Naive thymus-derived CD8-positive, alpha-beta T cell (primary cell): Measurements from ENCODE around the gene BRD8. TPM values are rescaled to one million over a fixed set of nuclear protein-coding genes. Genes with fewer than 3 reads are reported as not detected.
A peak's percentile ranks its signal among the peaks of the same experiment; 100 is the strongest.

ENCODE experiments used
- ATAC-seq, 2 donors: fragments of 150-1000 bp; cut with Tn5 transposase in 1 of 2; sonication (Bioruptor Pico), chemical (Tn5 transposase) in 1 of 2; 1 replicate in 1 of 2; 2 replicates in 1 of 2; pipeline ENCODE4 v1.10.0; 2021; ENCODE audit warnings: mild to moderate bottlenecking in 2 of 2, moderate library complexity in 2 of 2
- POLR2A ChIA-PET: fragments of 350-600 bp; sonication (Branson Sonifier 250); formaldehyde crosslinking; loops from one replicate; lab custom pipeline; 2021; ENCODE audit warnings: antibody characterized with exemption; lab: Charles Lee
- DNase-seq, 10 donors: peaks; one replicate each; pipeline versions ENCODE4 v3.0.0 to v3.0.0-alpha.2; 2020 to 2022
- H3K27ac Mint-ChIP-seq, 10 donors: one replicate each; pipeline ENCODE4 v1.8.0; 2020 to 2022; ENCODE audit warnings: mild to moderate bottlenecking in 10 of 10, mixed read lengths in 10 of 10, moderate library complexity in 4 of 10, inconsistent platforms in 1 of 10
- H3K27me3 Mint-ChIP-seq, 5 donors: one replicate each; pipeline ENCODE4 v1.8.0; 2021 to 2022; ENCODE audit warnings: mixed read lengths in 5 of 5
- H3K36me3 Mint-ChIP-seq, 3 donors: one replicate each; pipeline ENCODE4 v1.8.0; 2020 to 2022; ENCODE audit warnings: mixed read lengths in 3 of 3, mild to moderate bottlenecking in 2 of 3, inconsistent platforms in 1 of 3
- H3K4me1 Mint-ChIP-seq, 4 donors: one replicate each; pipeline ENCODE4 v1.8.0; 2021 to 2022; ENCODE audit warnings: mixed read lengths in 4 of 4
- H3K4me3 Mint-ChIP-seq, 10 donors: one replicate each; pipeline ENCODE4 v1.8.0; 2020 to 2022; ENCODE audit warnings: mild to moderate bottlenecking in 10 of 10, mixed read lengths in 10 of 10, moderate library complexity in 6 of 10, inconsistent platforms in 1 of 10
- H3K9me3 Mint-ChIP-seq, 9 donors: one replicate each; pipeline ENCODE4 v1.8.0; 2020 to 2022; ENCODE audit warnings: mixed read lengths in 9 of 9, mild to moderate bottlenecking in 3 of 9, inconsistent platforms in 1 of 9, moderate library complexity in 1 of 9
- polyA plus RNA-seq, 3 donors: library from polyadenylated mRNA; unstranded; fragments of 300-500 nt; fragmentation: Illumina TruSeq; gene quantifications; one replicate each; pipeline ENCODE4 v1.2.3, GENCODE V29; 2021
- total RNA-seq, 8 experiments: library from RNA in 2 of 8; stranded (reverse) in 2 of 8; gene quantifications; one replicate each; pipeline ENCODE4 v1.2.3 and lab custom pipeline; 2021 to 2026

Gene BRD8
- total and polyA plus RNA-seq, 5 experiments from 2014 or later = 24.0 to 77.4 (median 37.7) TPM

DNA sequence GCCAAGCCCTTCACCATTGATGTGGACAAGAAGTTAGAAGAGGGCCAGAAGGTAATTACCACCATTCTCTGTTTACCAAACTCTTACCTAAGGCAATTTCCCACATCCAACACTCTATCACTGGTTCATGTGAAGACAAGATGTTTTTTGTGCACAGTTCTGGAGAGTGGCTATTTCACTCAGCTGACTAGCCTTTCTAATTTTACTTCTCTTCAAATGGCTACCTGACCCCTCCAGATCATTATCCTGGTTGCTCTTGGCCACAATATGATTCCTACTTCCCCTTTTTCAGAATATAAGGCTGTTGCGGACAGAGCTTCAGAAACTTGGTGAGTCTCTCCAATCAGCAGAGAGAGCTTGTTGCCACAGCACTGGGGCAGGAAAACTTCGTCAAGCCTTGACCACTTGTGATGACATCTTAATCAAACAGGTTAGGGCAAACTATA, 7.6 kb upstream of the BRD8 start:
- H3K4me3 Mint-ChIP-seq = no peak overlapping the region
- H3K27ac Mint-ChIP-seq = peak overlapping the region in 6 of 10 donors; percentile 3 to 61 (median 44)
- no peaks in the 10 kb centered on the region for H3K9me3 Mint-ChIP-seq
- no peaks in the 10 kb centered on the region for H3K27me3 Mint-ChIP-seq
- H3K4me1 Mint-ChIP-seq = no peaks in the 10 kb centered on the region
- POLR2A ChIA-PET = interaction anchor here (1.4 kb wide), 1 partner anchor 15 kb away, joined by 3 read pairs; no protein-coding TSS in a partner anchor
- DNase-seq (no peak), ATAC-seq (no peak)
- H3K36me3 Mint-ChIP-seq = peaks cover 0 to 51% (median 9%) of the 10 kb centered on the region in 3 donors

DNA sequence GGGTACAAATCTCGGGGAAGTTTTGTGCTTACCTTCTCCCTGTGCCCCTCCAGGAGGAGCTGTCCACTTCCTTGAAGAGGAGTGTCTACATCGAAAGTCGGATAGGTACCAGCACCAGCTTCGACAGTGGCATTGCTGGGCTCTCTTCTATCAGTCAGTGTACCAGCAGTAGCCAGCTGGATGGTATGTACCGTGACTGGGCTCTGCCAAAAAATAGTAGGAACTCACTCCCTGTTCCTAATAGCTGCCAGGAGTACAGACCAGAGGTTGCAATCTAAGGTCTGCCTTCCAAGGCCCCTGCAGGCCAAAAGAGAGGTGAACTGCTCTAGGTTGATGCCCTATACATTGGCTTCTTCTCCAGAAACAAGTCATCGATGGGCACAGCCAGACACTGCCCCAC, 4.4 kb upstream of the BRD8 start:
- POLR2A ChIA-PET = no interaction called here
- H3K4me3 Mint-ChIP-seq = no peak overlapping the region
- no peaks in the 10 kb centered on the region for H3K9me3 Mint-ChIP-seq
- no peak overlapping the region for H3K27ac Mint-ChIP-seq
- peaks cover 0 to 19% (median 3%) of the 10 kb centered on the region in 3 donors for H3K36me3 Mint-ChIP-seq
- H3K4me1 Mint-ChIP-seq = peaks cover 0 to 2% (median 0%) of the 10 kb centered on the region in 4 donors
- ATAC-seq (no peak), DNase-seq (no peak)
- H3K27me3 Mint-ChIP-seq = no peaks in the 10 kb centered on the region

DNA sequence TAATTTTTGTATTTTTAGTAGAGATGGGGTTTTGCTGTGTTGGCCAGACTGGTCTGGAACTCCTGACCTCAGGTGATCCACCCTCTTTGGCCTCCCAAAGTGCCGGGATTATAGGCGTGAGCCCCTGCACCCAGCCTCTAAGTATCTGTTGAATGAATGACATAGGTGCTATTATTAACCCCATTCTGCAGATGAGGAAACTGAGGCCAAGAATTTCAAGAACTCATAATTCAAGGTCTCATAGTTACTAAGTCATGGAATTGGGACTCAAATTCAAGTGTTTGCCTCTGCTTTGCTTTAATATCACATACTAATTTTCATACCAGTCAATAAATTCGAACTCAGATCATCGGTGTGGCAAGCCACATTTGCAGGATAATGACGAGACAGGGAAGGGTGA, 2.4 kb upstream of the BRD8 start:
- Mint-ChIP-seq H3K4me1 (peaks cover 0 to 6% (median 2%) of the 10 kb centered on the region in 4 donors), H3K36me3 (peaks cover 0 to 12% (median 0%) of the 10 kb centered on the region in 3 donors), H3K9me3 (no peaks in the 10 kb centered on the region), H3K27me3 (no peaks in the 10 kb centered on the region), H3K4me3 (no peak overlapping the region), H3K27ac (no peak overlapping the region)
- no peak for ATAC-seq
- DNase-seq = no peak
- POLR2A ChIA-PET = interaction anchor here (1.0 kb wide), 1 partner anchor 35 kb away, joined by 4 read pairs; no protein-coding TSS in a partner anchor

DNA sequence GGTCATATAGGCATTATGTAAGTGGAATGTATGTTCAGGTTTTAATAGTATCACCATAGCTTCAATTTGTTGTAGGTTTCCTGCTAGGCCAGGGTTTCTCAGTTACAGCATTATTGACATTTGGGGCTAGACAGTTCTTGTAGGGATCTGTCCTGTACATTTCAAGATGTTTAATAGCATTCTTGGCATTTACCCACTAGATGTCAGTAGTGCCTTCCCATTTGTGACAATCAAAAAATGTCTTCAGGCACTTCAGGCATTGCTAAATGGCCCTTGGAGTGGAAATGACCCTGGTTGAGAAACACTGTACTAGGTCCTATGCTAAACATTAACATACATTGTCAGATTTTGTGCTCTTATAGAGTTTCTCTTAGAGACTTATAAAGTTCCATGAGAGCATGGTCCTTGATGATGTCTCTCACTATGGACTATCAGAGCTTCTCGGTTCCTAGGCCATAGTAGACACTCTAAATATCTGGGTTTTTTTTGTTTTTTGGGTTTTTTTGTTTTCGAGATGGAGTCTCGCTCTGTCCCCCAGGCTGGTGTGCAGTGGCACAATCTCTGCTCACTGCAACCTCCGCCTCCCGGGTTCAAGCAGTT, 1.9 kb upstream of the BRD8 start:
- no peaks in the 10 kb centered on the region for H3K27me3 Mint-ChIP-seq
- peaks cover 0 to 7% (median 3%) of the 10 kb centered on the region in 4 donors for H3K4me1 Mint-ChIP-seq
- peaks cover 0 to 12% (median 1%) of the 10 kb centered on the region in 3 donors for H3K36me3 Mint-ChIP-seq
- H3K4me3 Mint-ChIP-seq = peak overlapping the region in 7 of 10 donors; percentile 33 to 67 (median 42)
- no peak overlapping the region for H3K27ac Mint-ChIP-seq
- ATAC-seq (no peak), DNase-seq (peak in 4 of 10 donors; percentile 2 to 32 (median 24))
- POLR2A ChIA-PET = interaction anchor here (1.0 kb wide), 1 partner anchor 35 kb away, joined by 4 read pairs; no protein-coding TSS in a partner anchor
- H3K9me3 Mint-ChIP-seq = no peaks in the 10 kb centered on the region

DNA sequence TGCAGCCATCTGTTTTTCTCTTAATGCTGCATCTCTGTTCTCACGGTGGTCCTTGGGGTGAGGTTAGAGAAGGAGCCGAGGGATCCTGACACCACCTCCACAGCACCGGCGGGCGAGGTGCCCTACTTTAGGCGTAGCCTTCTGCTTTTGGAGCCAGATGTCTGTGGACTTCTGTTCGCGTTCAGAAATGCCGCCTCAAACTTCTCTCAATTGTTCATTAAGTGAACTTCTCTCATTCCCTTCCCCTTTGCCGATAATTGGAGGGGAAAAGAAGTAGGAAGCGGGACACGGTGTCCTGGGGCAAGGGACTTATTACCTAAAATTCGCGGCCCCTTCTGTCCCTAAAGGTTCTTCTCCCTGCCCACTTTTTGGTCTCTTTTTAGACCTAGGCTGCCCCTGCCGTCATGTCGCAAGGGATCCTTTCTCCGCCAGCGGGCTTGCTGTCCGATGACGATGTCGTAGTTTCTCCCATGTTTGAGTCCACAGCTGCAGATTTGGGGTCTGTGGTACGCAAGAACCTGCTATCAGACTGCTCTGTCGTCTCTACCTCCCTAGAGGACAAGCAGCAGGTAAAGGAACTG, 937 bp upstream of the BRD8 start:
- no peak for ATAC-seq
- Mint-ChIP-seq H3K9me3 (no peaks in the 10 kb centered on the region), H3K27me3 (no peaks in the 10 kb centered on the region), H3K4me3 (peak overlapping the region in 1 of 10 donors; percentile 6), H3K27ac (peak overlapping the region in 2 of 10 donors; percentile 9 to 81), H3K4me1 (peaks cover 0 to 11% (median 4%) of the 10 kb centered on the region in 4 donors), H3K36me3 (peaks cover 0 to 16% (median 4%) of the 10 kb centered on the region in 3 donors)
- POLR2A ChIA-PET = interaction anchor here (0.6 to 2.4 kb wide), 7 partner anchors 34 to 396 kb away, joined by 3 to 18 read pairs (median 4); partner anchors contain the start of genes CDC23, ETF1, FAM53C and HSPA9
- DNase-seq = no peak

DNA sequence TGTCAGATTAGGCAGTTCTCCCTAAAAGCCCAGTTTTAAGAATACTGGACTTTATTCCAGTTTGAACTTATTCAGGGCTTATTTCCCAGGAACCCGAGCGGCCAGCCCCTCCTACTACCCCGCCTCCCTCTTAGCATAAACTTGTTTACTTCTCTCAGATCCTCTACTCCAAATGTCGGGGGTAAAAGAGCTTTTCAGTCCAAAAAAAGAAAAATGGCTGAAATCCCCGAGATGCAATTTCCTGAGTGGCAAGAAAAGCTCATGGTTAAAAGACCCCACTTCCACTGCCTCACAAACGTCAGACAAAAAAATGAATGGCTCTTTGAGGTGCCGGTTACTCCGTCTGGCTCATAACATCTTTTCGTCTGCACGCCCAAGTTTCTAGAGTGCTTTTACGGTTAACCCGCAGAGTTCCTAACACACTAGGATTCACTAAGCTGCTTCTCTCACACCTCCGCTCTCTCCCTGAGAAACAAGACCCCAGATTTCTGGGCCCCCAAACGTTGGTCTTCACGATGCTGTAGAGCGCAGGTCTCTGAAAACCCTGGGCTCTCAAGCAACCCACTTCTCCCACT, 402 bp downstream of the BRD8 start:
- DNase-seq (peak in 2 of 10 donors; percentile 11 to 35), ATAC-seq (peak; percentile 5 to 26)
- H3K9me3 Mint-ChIP-seq = no peaks in the 10 kb centered on the region
- no peak overlapping the region for H3K4me3 Mint-ChIP-seq
- POLR2A ChIA-PET = interaction anchor here (0.8 to 2.4 kb wide), 5 partner anchors 10 to 398 kb away, joined by 3 to 18 read pairs (median 4); partner anchors contain the start of genes CDC23, HSPA9 and KDM3B
- no peak overlapping the region for H3K27ac Mint-ChIP-seq
- no peaks in the 10 kb centered on the region for H3K27me3 Mint-ChIP-seq
- H3K36me3 Mint-ChIP-seq = peaks cover 0 to 27% (median 4%) of the 10 kb centered on the region in 3 donors
- peaks cover 0 to 16% (median 9%) of the 10 kb centered on the region in 4 donors for H3K4me1 Mint-ChIP-seq

DNA sequence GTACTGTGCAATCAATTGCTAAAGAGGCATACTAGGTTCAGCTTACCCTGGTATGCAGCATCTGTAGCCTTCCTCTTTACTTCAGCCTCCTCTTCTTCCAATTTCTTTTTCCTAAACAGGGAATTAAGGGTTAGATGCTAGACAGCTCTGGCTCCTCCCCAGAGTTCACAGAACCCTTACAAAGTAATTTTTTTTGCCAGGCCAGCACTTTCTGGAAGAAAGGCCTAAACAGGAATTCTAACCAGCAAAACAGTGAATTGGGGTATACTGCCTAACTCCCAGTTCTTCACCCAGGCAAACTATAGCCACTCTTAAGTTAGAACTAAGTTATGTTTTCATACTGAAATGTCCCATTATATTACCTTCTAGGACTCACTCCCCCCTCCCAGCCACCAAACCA, 8.1 kb downstream of the BRD8 start:
- POLR2A ChIA-PET = interaction anchor here (0.6 kb wide), 1 partner anchor 98 kb away, joined by 8 read pairs; no protein-coding TSS in a partner anchor
- no peak for ATAC-seq
- no peak for DNase-seq
- Mint-ChIP-seq H3K27ac (no peak overlapping the region), H3K9me3 (no peaks in the 10 kb centered on the region), H3K36me3 (peaks cover 10 to 96% (median 33%) of the 10 kb centered on the region in 3 donors), H3K4me3 (no peak overlapping the region), H3K27me3 (no peaks in the 10 kb centered on the region), H3K4me1 (peaks cover 0 to 11% (median 9%) of the 10 kb centered on the region in 4 donors)

DNA sequence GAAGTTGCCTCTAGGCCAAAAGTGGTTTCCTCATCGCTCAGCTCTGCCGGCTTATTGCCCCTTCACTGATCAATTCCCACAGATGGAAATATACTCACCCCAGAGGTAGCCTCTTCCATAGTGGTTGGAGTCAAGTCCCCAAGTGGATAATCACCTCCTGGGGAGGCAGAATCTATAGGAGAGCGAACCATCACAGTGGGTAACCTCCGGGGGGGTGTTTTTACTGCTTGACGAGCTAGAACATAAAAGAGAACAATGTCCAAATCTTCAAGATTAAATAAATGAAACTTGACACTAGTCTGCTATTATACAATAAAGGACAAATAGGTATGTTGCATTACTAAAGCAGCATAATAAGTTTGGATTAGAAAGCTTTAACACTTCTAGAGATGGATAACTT, 9.3 kb downstream of the BRD8 start:
- ATAC-seq (no peak), DNase-seq (no peak)
- Mint-ChIP-seq H3K4me1 (peaks cover 0 to 16% (median 7%) of the 10 kb centered on the region in 4 donors), H3K4me3 (no peak overlapping the region), H3K27me3 (no peaks in the 10 kb centered on the region), H3K9me3 (no peaks in the 10 kb centered on the region), H3K27ac (no peak overlapping the region), H3K36me3 (peaks cover 21 to 96% (median 41%) of the 10 kb centered on the region in 3 donors)
- POLR2A ChIA-PET = no interaction called here

DNA sequence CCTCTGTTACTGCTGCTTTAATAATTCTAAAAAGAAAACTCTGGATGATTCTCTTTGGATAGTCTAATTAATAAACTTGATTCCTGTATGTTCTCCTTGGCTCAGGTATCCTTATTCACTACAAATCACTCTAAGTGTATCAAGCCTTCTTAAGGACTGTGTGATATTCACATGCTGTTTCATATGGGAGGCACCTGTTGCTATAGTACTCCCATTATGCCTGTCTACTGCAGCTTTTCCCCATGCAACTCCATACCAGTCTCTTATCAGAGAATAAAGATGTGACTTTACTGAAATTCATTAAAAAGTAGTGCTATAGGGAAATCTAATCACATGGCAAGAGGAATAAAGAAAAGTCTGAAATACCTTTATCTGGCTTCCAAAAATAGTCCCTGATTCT, 14.7 kb downstream of the BRD8 start:
- no peak overlapping the region for H3K4me3 Mint-ChIP-seq
- POLR2A ChIA-PET = no interaction called here
- ATAC-seq = no peak
- H3K27ac Mint-ChIP-seq = peak overlapping the region in 2 of 10 donors; percentile 39 to 79
- peaks cover 0 to 14% (median 0%) of the 10 kb centered on the region in 4 donors for H3K4me1 Mint-ChIP-seq
- peaks cover 32 to 97% (median 69%) of the 10 kb centered on the region in 3 donors for H3K36me3 Mint-ChIP-seq
- no peaks in the 10 kb centered on the region for H3K9me3 Mint-ChIP-seq
- no peak for DNase-seq
- no peaks in the 10 kb centered on the region for H3K27me3 Mint-ChIP-seq

DNA sequence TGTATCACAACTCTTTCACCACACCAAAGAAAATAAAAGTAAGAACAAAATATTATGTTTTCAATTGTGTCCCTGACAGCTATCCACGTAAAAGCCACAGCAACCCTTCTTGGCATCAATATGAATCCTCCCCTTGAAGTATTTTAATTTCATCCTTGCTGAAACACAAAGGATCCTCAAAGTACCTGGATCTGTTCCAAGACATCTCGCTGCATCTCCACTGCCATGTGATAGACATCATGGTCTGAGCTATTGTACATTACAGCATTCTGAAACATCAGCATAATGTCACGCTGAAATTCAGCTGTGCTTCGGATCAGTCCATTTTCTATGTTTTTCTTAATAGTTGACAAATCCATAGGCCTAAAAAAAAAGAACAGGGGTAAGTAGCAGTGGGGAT, 17.7 kb downstream of the BRD8 start:
- no peaks in the 10 kb centered on the region for H3K9me3 Mint-ChIP-seq
- POLR2A ChIA-PET = interaction anchor here (0.6 kb wide), 1 partner anchor 11 kb away, joined by 4 read pairs; no protein-coding TSS in a partner anchor
- DNase-seq = no peak
- no peak for ATAC-seq
- no peaks in the 10 kb centered on the region for H3K27me3 Mint-ChIP-seq
- peaks cover 0 to 10% (median 0%) of the 10 kb centered on the region in 4 donors for H3K4me1 Mint-ChIP-seq
- no peak overlapping the region for H3K27ac Mint-ChIP-seq
- H3K4me3 Mint-ChIP-seq = no peak overlapping the region
- H3K36me3 Mint-ChIP-seq = peaks cover 37 to 99% (median 74%) of the 10 kb centered on the region in 3 donors

DNA sequence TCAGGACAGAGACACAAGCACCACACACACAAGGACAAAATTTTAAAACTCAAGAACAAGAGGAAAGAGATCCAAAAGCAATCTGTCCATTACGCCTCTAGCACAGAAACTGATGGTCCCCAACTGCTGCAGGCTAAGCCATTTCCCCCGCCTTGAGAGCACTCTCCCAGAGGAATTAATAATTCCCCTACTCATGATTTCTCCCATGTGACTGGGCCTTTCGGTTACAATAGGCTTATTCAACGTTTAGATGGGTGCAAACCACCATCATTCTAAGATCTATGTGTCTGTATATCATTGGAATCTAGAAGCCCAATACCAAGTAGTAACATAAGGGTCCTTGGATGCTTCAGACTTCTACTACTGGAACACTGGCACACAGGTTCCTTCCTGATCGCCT, 18.8 kb downstream of the BRD8 start:
- Mint-ChIP-seq H3K36me3 (peaks cover 32 to 90% (median 66%) of the 10 kb centered on the region in 3 donors), H3K9me3 (no peaks in the 10 kb centered on the region)

DNA sequence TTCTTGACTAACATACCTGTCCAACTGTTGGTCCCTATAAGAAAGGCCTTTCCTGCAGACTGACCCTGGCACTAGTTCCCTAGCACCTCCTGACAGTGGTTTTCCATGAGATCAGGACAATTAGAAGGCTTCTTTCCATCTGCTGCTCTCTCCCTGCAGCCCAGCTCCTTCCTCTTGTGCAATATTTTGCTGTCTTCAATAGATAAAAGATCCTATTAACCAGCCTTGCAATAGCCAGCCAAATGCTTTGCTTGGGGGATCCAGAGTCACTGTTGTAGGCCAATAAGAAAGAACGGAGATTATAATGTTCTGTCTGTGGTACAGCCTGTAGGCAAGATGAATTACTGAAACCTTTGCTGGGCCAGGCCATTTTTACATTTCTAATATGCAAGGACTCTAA, 20.8 kb downstream of the BRD8 start:
- Mint-ChIP-seq H3K27me3 (no peaks in the 10 kb centered on the region), H3K27ac (no peak overlapping the region), H3K36me3 (peaks cover 18 to 70% (median 49%) of the 10 kb centered on the region in 3 donors), H3K4me3 (no peak overlapping the region), H3K9me3 (no peaks in the 10 kb centered on the region), H3K4me1 (peaks cover 0 to 2% (median 0%) of the 10 kb centered on the region in 4 donors)
- POLR2A ChIA-PET = no interaction called here
- ATAC-seq (no peak), DNase-seq (no peak)

More for the DNA sequence above, 18.8 kb downstream of the BRD8 start:
- Mint-ChIP-seq H3K27ac (peak overlapping the region in 1 of 10 donors; percentile 53), H3K27me3 (no peaks in the 10 kb centered on the region), H3K4me3 (no peak overlapping the region), H3K4me1 (peaks cover 0 to 6% (median 0%) of the 10 kb centered on the region in 4 donors)
- DNase-seq = no peak
- POLR2A ChIA-PET = no interaction called here
- no peak for ATAC-seq
